ENCODE results near the gene JOSD2.
A peak's percentile ranks its signal among the peaks of the same experiment; 100 is the strongest.

JOSD2 gene

DNA sequence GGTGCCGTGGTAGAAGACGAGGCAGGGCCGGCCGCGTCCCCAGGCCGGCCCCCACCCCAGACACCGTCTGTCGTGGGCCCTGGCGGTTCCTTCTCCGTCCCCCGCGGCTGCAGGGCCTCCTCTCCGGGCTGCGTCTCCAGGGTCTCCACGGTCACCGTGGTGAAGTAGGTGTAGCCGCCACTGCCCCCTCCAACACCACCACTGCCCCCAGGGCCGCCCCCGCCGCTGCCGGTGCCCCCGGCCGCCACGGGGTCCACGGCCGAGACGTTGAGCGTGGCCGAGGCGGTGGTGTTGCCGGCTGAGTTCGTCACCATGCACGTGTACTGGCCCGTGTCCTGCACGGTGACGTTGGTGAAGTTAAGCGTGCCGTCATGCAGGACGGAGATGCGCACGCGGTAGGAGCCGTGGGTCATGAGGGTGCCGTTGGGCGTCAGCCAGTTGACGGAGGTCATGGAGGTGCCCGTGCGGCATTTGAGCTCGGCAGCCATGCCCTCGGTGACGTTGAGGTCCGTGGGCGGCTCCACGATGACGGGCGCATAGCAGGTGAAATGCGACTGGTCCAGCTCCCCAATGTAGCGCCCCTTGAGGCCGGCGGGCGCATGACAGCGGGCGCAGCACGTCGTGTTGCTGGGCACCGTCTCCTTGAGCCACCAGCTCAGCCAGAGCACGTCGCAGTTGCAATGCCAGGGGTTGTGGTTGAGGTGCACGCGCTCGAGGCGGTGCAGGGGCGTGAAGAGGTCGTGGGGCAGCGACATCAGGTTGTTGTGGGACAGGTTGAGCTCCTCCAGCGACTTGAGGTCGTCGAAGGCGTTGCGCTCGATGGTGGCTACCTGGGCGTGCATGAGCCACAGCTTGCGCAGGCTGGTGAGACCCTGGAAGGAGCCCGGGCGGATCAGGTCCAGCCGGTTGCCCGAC, 7.4 kb upstream of the JOSD2 start:
- Histone ChIP-seq H3K9ac (ENCODE audit: low read length) (no peak overlapping the region), H3K4me3 (ENCODE audit: low read length) (no peak overlapping the region)
- no peak for DNase-seq (ENCODE audit: low read depth)

DNA sequence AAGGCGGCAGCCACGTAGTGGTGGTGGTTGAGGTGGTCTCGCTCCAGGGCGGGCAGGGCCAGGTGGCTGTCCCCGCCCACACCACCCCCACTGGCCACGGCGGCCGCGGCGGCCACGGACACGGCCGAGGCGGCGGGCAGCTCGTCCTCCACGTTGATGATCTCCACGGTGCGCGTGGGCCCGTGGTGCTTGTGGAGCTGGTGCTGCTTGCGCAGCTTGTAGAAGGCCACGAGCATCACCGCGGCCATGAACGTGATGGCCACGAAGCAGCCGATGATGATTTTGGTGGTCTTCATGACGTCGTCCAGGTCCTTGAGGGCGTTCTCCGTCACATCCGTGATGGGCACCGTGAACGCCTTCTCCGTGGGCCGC, 6.7 kb upstream of the JOSD2 start:
- DNase-seq (ENCODE audit: low read depth) = no peak
- peaks cover 2% of the 10 kb centered on the region for H3K27me3 ChIP-seq (replicated peaks; ENCODE audit: control insufficient read depth, insufficient read depth, low read length)
- H3K4me1 ChIP-seq (ENCODE audit: control insufficient read depth, insufficient read depth, low read length) = no peaks in the 10 kb centered on the region
- H3K4me3 ChIP-seq (ENCODE audit: low read length) = no peak overlapping the region
- no peak overlapping the region for H3K9ac ChIP-seq (ENCODE audit: low read length)
- H3K9me3 ChIP-seq (ENCODE audit: control insufficient read depth, low read length) = no peaks in the 10 kb centered on the region
- H3K36me3 ChIP-seq (ENCODE audit: control insufficient read depth, insufficient read depth, low read length, severe bottlenecking) = no peaks in the 10 kb centered on the region

More for the DNA sequence above, 7.4 kb upstream of the JOSD2 start:
- Histone ChIP-seq H3K4me1 (ENCODE audit: control insufficient read depth, insufficient read depth, low read length) (no peaks in the 10 kb centered on the region), H3K9me3 (ENCODE audit: control insufficient read depth, low read length) (no peaks in the 10 kb centered on the region), H3K27me3 (replicated peaks; ENCODE audit: control insufficient read depth, insufficient read depth, low read length) (peaks cover 2% of the 10 kb centered on the region), H3K36me3 (ENCODE audit: control insufficient read depth, insufficient read depth, low read length, severe bottlenecking) (no peaks in the 10 kb centered on the region)

DNA sequence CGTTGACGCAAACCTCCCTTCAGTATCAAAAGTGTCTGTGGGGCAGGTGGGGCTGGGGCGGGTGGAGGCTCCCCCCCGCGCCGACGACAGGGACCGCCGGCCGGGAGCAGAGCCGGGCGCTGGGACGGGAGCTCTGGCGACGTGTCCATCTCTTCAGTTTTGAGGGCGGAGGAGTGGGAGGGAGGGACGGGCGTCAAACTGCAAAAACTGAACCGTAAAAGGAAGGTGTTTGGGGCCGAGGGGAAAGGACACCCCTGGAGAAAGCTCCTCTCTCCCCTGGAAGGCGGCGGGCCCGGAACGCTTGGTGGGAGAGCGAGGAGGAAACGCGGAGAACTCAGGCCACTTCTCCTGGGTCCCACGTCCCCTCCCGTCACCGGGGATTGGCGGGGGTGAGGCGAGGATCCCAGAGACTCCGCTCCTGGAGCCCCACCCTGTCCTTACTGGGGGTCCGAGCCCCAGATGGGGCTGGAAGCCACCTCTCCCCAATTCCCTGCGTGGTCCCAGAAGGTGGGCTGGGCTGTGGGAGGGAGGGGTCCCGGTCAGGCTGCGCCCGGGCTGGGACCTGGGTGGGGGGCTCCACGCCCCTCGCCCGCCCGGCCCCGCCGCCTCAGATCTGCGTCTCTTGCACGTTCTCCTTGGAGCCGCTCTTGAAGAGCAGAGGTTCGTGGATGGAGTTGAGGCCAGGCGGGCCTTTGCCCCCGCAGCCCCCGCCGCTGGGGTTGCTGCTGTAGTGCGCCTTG, 6.1 kb upstream of the JOSD2 start:
- no peak for DNase-seq (ENCODE audit: low read depth)
- Histone ChIP-seq H3K4me1 (ENCODE audit: control insufficient read depth, insufficient read depth, low read length) (no peaks in the 10 kb centered on the region), H3K9me3 (ENCODE audit: control insufficient read depth, low read length) (no peaks in the 10 kb centered on the region), H3K27me3 (replicated peaks; ENCODE audit: control insufficient read depth, insufficient read depth, low read length) (peaks cover 2% of the 10 kb centered on the region), H3K4me3 (ENCODE audit: low read length) (no peak overlapping the region), H3K9ac (ENCODE audit: low read length) (no peak overlapping the region), H3K36me3 (ENCODE audit: control insufficient read depth, insufficient read depth, low read length, severe bottlenecking) (no peaks in the 10 kb centered on the region)

DNA sequence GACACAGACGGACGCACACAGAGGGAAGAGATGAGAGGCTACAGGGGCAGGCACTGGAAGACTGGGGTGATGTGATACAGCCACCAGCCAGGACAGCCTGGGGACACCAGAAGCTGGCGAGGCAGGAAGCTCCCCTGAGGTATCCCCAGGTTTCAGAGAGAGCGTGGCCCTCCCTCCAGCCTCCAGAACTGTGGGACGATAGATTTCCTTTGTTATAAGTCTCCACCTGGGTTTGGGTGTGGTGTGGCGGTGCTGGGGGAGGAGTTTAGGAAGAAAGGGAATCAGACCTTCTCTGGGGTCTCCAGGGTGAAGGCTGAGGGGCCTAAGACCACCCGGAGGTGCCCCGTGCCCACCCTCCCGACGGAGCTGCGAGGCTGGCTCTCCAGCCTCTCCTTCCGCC, 5.5 kb upstream of the JOSD2 start:
- Histone ChIP-seq H3K9ac (ENCODE audit: low read length) (no peak overlapping the region), H3K4me1 (ENCODE audit: control insufficient read depth, insufficient read depth, low read length) (no peaks in the 10 kb centered on the region), H3K9me3 (ENCODE audit: control insufficient read depth, low read length) (no peaks in the 10 kb centered on the region), H3K4me3 (ENCODE audit: low read length) (no peak overlapping the region), H3K27me3 (replicated peaks; ENCODE audit: control insufficient read depth, insufficient read depth, low read length) (peaks cover 2% of the 10 kb centered on the region), H3K36me3 (ENCODE audit: control insufficient read depth, insufficient read depth, low read length, severe bottlenecking) (no peaks in the 10 kb centered on the region)
- no peak for DNase-seq (ENCODE audit: low read depth)

DNA sequence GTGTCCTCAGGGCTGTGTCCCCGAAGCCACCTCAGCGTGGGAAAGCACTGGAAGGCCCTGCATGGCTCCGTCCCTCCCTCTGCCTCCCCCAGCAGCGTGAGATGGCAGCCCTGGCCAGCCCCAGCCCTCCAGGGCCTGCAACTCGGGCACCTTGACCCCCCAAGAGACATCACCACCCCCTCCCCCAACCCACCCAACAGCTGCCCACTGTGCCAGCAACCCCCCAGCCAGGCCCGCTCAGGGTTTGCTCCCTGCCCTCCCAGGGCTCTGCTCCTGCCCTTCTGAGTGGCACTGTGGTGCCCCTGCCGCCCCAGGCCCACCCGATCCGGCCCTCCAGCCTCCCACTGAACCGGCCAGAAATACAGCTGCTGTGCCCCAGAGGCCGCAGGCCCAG, 4.2 kb upstream of the JOSD2 start:
- peaks cover 4% of the 10 kb centered on the region for H3K4me1 ChIP-seq (ENCODE audit: control insufficient read depth, insufficient read depth, low read length)
- DNase-seq (ENCODE audit: low read depth) = no peak
- no peak overlapping the region for H3K9ac ChIP-seq (ENCODE audit: low read length)
- no peaks in the 10 kb centered on the region for H3K9me3 ChIP-seq (ENCODE audit: control insufficient read depth, low read length)
- H3K4me3 ChIP-seq (ENCODE audit: low read length) = no peak overlapping the region
- H3K36me3 ChIP-seq (ENCODE audit: control insufficient read depth, insufficient read depth, low read length, severe bottlenecking) = no peaks in the 10 kb centered on the region
- no peaks in the 10 kb centered on the region for H3K27me3 ChIP-seq (replicated peaks; ENCODE audit: control insufficient read depth, insufficient read depth, low read length)

DNA sequence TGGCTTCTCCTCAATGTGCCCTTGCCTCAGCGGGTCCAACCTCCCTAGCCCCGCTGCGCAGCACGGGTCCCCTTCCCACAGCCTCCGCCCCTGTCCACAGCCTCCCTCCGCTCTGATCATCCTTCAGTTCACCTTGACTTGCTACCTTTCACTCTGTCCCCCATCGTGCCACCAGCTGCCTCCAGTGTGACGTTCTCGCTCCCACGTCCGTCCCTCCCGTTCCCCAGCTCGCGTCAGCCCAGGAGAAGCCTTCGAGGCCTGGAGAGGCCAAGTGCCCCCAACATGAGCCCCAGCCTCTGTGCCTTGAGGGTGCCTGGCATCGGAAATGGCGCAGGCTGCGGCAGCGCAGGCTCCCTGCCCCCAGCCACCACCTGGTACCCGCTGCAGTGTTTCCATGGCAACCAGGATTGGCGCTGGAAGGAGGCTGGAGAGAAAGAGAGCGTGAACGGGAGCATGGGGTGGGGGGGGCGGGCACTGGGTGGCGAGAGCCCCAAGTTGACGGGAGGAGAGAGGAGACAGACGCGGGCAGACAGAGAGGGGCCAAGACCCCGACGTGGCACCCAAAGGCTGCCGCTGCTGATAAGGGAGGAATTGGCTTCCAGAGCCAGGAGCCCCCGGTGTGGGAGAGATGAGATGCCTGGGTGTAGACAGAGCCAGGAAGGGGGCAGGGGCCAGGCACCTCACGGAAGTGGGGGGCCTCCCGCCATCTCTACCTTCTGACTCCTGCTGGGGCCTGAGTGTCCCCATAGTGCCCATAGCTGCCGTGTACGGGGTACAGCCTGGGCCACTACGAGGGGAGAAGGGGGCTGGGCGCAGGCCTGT, 3.6 kb upstream of the JOSD2 start:
- DNase-seq (ENCODE audit: low read depth) = no peak
- no peak overlapping the region for H3K4me3 ChIP-seq (ENCODE audit: low read length)
- H3K9ac ChIP-seq (ENCODE audit: low read length) = no peak overlapping the region
- H3K36me3 ChIP-seq (ENCODE audit: control insufficient read depth, insufficient read depth, low read length, severe bottlenecking) = no peaks in the 10 kb centered on the region
- H3K9me3 ChIP-seq (ENCODE audit: control insufficient read depth, low read length) = no peaks in the 10 kb centered on the region
- no peaks in the 10 kb centered on the region for H3K27me3 ChIP-seq (replicated peaks; ENCODE audit: control insufficient read depth, insufficient read depth, low read length)
- H3K4me1 ChIP-seq (ENCODE audit: control insufficient read depth, insufficient read depth, low read length) = peaks cover 8% of the 10 kb centered on the region

DNA sequence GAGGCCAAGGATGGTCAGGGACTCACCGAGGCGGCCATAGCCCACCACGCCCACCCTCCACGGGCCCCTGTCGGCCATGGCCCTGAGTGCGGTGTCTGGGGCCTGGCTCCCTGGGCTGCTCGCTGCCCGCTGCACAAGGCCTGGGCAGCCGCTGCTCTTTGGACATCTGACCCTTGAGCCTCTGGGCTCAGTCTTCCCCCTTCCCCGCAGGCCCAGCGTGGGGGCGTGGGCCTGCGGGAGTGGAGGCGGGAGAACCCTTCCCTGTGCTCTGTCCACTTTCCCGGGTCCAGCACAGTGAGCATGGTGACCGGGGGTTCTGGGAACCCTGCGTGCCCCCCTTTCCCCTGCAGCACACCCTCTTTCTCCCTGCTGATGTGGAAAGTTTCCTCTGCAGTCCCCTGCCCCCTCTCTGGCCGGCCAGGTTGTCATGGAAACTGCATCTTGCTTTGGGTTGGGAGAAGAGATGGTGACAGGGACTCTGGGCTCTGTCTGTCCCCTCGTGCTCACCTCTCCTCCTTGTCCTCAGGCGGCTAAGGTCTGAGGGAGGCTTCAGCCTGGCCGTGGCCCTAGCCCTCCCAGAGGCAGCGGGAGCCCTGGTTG, 2.9 kb upstream of the JOSD2 start, which contains the start of gene ASPDH:
TSS of gene ASPDH (minus strand) at position 168 of the 600 bp plus-strand sequence. CDS start at position 78, 90 bp downstream.
- Histone ChIP-seq H3K4me3 (ENCODE audit: low read length) (no peak within 1 kb of the TSS), H3K9ac (ENCODE audit: low read length) (no peak within 1 kb of the TSS), H3K27me3 (replicated peaks; ENCODE audit: control insufficient read depth, insufficient read depth, low read length) (no peaks in the 10 kb centered on the region), H3K4me1 (ENCODE audit: control insufficient read depth, insufficient read depth, low read length) (peaks cover 8% of the 10 kb centered on the region), H3K36me3 (ENCODE audit: control insufficient read depth, insufficient read depth, low read length, severe bottlenecking) (no peaks in the 10 kb centered on the region), H3K9me3 (ENCODE audit: control insufficient read depth, low read length) (no peaks in the 10 kb centered on the region)
- no peak for DNase-seq (ENCODE audit: low read depth)

DNA sequence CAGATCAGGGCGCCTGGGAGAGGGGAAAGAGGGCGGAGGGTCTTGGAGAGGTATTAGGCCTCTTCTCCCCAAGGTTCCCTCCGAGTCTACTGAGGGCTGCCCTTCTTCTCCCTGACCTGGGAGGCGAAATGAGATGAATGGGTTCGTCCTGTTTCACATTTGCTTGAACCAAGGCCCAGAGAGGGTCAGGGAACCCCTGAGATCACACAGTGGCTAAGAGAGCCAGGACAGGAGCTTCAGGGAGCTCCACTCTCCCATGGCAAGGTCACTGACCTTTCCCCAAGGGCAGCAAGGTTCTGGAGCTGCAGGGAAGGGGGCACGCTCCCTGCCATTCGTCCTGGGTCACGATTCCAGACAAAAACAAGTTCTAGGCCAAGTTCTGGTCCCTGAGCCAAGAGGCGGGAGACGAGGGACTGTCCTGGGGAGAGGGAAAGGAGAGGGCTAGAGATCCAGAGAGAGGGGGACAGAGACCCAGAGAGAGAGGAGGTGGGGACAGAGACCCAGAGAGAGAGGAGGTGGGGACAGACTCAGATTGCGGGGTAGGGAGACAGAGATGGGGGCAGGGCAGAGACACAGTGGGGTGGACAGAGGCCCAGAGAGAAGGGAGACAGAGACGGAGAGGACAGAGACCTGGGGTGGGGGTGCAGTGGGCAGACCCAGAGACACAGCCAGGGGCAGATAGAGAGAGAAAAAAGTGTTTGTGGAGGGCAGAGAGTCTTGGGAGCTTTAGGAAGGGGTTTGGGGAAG, 2.2 kb upstream of the JOSD2 start:
- no peak overlapping the region for H3K4me3 ChIP-seq (ENCODE audit: low read length)
- no peaks in the 10 kb centered on the region for H3K36me3 ChIP-seq (ENCODE audit: control insufficient read depth, insufficient read depth, low read length, severe bottlenecking)
- DNase-seq (ENCODE audit: low read depth) = no peak
- H3K9ac ChIP-seq (ENCODE audit: low read length) = no peak overlapping the region
- H3K27me3 ChIP-seq (replicated peaks; ENCODE audit: control insufficient read depth, insufficient read depth, low read length) = no peaks in the 10 kb centered on the region
- H3K4me1 ChIP-seq (ENCODE audit: control insufficient read depth, insufficient read depth, low read length) = peaks cover 8% of the 10 kb centered on the region
- H3K9me3 ChIP-seq (ENCODE audit: control insufficient read depth, low read length) = no peaks in the 10 kb centered on the region

DNA sequence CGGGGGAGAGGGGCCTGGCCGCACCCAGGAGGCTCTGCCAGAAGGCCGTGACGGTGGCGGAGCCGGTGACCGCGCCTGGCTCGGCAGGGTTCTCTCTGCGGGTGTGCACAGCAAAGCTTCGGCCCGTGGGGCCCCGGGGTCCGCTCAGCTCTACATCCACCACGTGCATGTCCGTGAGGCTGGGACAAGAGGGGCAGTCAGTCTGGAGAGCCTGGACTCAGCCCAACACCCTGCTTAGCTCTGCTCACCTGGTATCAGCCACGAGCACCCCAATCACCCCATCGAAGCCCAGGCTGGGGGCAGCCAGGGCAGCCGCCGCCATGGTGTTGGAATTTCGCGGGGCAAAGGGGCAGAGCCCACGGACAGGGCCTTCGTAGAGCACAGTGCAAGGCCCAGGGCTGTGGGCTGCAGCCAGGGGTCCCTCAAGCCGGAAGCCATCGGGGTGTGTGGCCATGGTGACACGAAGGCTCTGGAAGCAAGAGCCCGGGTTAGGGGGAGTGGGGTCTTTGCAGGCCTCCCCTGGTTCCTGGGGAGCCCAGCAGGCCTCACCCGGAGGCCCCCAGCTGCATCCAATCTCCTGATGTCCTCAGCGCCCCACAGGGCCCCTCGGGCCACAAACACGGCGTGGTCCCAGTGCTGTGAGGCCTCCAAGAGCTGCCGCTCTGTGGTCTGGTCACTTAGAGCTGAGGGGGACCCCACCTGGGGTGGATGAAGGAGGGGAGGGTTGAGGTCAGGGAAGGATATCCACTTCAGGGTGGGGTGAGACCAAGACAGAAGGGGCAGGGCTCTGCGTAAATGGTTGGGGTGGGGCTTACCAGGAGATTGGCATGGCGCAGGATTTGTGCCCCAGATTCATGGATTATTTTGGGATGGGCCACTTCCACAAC, 1.4 kb upstream of the JOSD2 start:
- Histone ChIP-seq H3K27me3 (replicated peaks; ENCODE audit: control insufficient read depth, insufficient read depth, low read length) (no peaks in the 10 kb centered on the region), H3K9ac (ENCODE audit: low read length) (no peak overlapping the region), H3K4me3 (ENCODE audit: low read length) (peak overlapping the region; percentile 98), H3K9me3 (ENCODE audit: control insufficient read depth, low read length) (no peaks in the 10 kb centered on the region), H3K4me1 (ENCODE audit: control insufficient read depth, insufficient read depth, low read length) (peaks cover 8% of the 10 kb centered on the region), H3K36me3 (ENCODE audit: control insufficient read depth, insufficient read depth, low read length, severe bottlenecking) (no peaks in the 10 kb centered on the region)
- DNase-seq (ENCODE audit: low read depth) = no peak

DNA sequence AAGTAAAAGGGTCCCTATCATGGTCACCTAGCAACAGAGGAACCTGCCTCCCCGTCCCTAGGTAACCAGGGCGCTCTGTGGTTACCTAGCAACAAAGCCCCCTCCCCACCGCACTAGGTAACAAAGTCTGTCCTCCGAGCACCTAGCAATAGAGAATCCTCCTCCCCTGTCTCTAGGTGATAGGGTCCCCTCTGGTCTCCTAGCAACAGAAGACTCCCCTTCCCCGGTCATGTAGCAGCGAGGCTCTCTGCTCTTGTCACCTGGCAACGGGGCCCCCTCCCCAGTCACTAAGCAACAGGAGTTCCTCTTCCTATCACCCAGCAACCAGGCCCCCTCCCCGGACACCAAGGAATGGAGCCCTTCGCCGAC, 307 bp downstream of the JOSD2 start:
- peak overlapping the region; percentile 98 for H3K4me3 ChIP-seq (ENCODE audit: low read length)
- H3K27me3 ChIP-seq (replicated peaks; ENCODE audit: control insufficient read depth, insufficient read depth, low read length) = no peaks in the 10 kb centered on the region
- DNase-seq (ENCODE audit: low read depth) = no peak
- no peaks in the 10 kb centered on the region for H3K36me3 ChIP-seq (ENCODE audit: control insufficient read depth, insufficient read depth, low read length, severe bottlenecking)
- H3K9me3 ChIP-seq (ENCODE audit: control insufficient read depth, low read length) = no peaks in the 10 kb centered on the region
- H3K4me1 ChIP-seq (ENCODE audit: control insufficient read depth, insufficient read depth, low read length) = peaks cover 8% of the 10 kb centered on the region
- H3K9ac ChIP-seq (ENCODE audit: low read length) = peak overlapping the region; percentile 97

Data from adipocyte (in vitro differentiated cells).